HG02798 (cell line): ENCODE data around the gene CDK19.
"Not testable (repeated sequence)": the region's sequence is repeated elsewhere in the genome, so short reads cannot be mapped to it uniquely, and the experiment has no call there.

ENCODE experiments used
- ATAC-seq: cut with Tn5 transposase; IDR thresholded peaks from one replicate; pipeline ENCODE4 v1.9.1; 2021; ENCODE audit warnings: mild to moderate bottlenecking; ENCODE audit not compliant: unreplicated experiment, poor library complexity

Gene CDK19

GRCh38 chr6:110814102-110815014 lies 911 bp downstream of the CDK19 start:
- ATAC-seq: peak; percentile 18

DNA sequence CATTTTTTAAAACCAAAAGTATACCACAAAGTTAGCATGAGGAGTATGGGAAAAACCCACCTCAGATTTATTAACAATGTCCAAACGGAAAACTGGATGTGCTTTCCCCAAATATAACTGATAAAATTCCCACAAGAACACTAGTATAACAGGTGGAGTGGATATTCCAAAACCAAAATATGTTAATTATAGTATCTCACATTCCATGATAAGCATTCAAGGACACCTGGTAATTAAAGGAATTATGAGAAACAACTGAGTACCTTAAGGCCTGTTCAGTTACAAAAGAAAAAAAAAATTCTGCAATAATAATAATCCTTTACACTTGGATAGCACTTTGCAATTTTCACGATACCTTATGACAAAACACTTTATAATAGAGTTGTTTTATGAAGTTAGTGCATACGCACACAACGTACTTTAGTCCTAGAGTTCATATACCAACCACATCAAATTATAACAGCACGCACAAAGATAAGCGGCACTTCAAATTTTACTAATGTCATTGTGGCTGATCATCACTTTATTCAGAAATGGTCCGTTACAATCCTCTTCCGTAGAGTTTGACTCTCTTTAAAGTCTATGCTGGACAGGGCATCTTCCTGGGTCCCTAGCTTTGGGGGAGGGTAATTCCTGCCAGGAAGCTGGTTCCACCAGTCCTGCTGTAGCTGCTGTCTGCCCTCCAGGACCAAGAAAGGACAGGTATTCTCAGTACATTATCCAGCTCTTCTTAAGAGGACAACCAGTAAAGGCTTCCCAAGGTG lies 1.7 kb downstream of the CDK19 start:
- no peak for ATAC-seq

DNA sequence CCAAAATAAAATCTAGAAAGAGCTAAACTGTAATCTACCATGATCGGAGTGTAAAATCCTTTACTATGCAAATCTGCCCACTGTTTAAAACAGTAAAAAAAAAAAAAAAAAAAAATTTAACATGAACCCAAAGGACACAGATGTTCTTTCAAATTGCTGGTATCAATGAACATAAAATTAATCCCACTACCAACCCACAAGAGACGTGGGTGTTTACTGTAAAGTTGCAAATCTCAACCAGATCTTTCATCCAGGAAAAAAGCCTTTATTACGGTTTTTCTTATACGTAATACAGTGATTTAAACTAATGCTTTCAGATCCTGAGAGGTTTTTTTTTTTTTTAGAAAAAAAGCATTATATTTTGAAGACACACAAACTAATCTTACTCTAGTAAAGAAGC lies 2.5 kb downstream of the CDK19 start:
- no peak for ATAC-seq

DNA sequence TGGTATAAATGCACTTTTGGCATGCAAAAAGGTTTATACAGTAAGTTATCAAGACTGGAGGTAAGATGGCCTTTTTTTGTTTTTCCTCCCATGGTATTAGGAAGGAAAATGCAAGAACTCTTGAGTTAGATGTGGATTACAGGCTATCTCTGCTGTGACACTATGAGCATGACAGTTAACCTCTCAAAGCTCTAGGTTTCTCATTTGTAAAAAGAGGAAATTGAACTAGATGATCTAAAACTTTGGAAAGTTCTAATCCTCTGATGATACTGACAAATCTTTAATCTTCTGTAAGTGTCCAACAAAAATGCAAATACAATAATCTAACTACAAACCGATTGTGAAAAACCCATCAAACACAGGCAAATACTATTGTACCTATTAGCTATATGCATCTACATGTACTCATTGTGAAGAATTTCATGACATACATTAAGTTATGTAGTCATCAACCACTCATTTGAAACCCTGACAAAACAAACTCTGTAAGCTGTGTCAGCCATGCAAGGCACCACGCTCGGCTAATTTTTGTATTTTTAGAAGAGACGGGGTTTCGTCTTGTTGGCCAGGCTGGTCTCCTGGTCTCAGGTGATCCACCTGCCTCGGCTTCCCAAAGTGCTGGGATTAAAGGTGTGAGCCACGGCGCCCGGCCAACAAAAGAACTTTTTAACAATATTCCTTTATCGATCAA lies 4.2 kb downstream of the CDK19 start:
- no peak for ATAC-seq

DNA sequence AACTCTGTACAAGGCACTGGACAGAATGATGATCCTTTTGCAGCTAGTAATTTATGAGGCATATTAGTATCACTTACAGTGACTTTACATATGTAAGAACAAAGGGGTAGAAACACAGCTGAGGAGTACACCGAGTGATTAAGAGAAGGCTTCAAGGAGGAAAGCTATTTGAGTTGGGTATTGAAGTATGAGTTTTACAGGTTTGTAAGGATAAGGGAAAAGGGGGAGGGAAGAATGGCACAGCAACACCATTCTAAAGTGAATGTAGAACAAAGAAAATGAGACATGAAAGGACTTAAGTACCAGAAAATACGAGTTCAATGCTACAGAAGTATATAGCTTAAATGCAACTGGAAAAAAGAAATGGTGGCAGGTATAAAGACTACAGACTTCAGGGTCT lies 5.5 kb downstream of the CDK19 start:
- ATAC-seq: no peak

- ATAC-seq: not testable (repeated sequence)
Measured at GRCh38 chr6:110802175-110802574, 13.1 kb downstream of the CDK19 start.

GRCh38 chr6:110800839-110801196 lies 14.5 kb downstream of the CDK19 start:
- no peak for ATAC-seq

- ATAC-seq: no peak
Measured at GRCh38 chr6:110800196-110800838, 15.0 kb downstream of the CDK19 start.

DNA sequence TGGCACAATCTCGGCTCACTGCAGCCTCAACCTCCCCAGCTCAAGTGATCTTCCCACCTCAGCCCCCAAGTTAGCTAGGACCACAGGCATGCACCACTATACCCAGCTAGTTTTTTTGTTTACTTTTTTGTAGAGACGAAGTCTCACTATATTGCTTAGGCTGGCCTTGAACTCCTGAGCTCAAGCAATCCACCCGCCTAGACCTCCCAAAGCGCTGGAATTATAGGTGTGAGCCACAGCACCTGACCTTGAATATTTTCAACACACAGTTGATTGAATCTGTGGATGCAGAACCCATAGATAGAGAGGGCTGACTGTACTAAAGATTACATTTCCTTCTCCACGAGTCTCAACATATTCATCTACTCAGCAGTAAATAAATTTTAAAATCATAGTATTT lies 15.6 kb downstream of the CDK19 start:
- no peak for ATAC-seq

DNA sequence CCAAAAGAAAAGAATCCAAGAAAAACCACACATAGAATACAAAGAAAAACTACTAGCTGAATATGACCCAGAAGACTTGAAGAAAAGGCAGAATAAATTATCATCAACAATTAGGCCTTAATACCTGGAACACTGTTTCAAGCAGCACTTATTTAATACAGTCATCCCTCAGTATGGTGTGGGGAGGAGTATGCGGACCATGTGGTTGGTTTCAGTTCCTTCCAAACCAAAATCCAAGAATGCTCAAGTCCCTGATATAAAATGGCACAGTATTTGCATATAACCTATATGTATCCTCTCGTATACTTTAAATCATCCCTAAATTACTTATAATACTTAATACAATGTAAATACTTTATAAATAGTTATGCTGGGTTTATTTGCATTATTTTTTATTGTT lies 16.1 kb downstream of the CDK19 start:
- ATAC-seq: no peak

GRCh38 chr6:110795271-110795670 lies 20.0 kb downstream of the CDK19 start:
- ATAC-seq: no peak

DNA sequence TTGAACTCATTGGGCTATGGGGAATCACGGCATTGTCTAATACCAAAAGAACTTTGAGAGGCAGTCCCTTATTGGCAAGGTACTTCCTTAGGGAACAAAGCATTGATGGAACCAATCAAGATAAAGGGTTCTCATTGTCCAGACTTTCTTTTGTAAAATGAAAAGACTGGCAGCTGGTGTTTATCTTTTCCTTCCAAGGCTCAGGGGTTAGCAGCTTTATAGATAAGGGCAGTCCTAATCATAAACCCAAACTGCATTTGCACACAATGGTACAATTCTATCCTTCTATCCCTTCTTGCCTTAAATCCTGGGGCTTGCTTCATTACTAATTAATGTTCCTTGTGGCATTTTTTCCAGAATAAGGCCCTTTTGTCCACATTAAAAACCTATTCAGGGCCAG lies 28.6 kb downstream of the CDK19 start:
- no peak for ATAC-seq

DNA sequence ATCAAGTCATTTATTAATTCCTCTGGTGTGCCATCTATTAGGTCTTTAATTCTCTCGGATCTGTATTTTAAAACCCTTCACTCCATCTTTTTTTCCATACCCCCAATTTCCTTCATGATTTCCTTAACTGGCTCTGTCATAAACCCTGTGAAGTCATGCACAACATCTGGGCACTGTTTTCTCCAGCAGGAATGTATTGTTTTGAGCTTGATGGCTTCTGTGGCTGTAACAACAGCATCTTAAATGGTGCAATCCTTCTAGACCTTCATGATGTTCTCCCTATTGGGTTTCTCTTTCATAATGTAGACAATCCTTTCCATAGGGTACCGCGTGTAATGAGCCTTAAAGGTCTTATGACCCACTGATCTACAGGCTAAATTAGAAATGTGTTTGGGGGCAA lies 29.0 kb downstream of the CDK19 start:
- ATAC-seq: no peak

GRCh38 chr6:110784610-110784979 lies 30.7 kb downstream of the CDK19 start:
- ATAC-seq: no peak

DNA sequence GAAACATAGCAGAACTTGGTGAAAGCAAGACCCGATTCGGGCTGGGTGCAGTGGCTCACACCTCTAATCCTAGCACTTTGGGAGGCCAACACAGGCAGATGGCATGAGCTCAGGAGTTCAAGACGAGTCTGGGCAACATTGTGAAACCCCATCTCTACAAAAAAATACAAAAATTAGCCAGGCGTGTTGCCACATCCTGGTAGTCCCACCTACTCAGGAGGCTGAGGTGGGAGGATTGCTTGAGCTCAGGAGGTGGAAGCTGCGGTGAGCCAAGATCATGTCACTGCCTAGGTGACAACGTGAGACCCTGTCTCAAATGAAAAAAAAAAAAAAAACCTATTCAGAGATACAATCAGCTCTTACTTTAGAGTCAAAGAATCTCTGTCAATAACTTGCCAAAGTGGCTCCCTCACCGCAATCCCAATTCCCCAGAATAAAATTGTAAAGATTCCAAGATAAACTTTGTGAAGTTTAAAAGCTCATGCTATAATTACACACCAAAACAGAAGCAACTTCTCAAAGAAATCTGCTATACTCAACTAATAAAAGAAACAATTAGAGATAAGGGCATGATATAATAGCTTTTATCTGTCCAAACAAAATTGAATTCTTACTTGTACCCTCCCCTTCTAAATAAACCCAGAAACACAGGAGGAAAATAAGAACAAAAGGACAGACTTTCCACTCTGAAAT lies 33.6 kb downstream of the CDK19 start:
- no peak for ATAC-seq

DNA sequence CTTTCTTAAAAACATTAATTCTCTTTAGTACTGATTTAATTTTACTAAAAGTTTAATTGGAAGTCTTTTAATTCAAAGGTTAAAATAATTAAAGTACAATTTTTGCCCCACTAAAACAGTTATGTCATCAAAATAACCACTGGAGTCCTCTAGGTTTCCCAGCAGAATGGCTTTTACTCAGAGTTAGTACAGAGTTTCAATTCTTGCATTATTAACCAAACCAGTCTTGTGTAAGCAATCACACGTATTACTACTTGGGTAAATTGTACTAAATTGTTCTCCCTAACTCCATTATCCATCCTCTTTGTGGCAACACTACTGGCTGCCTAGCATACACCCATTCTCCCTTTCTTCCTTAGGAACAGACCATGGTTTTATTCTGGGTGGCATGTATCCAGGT lies 36.9 kb downstream of the CDK19 start:
- ATAC-seq: no peak

GRCh38 chr6:110777636-110778035 lies 37.6 kb downstream of the CDK19 start:
- no peak for ATAC-seq

GRCh38 chr6:110776413-110776812 lies 38.9 kb downstream of the CDK19 start:
- ATAC-seq: no peak

- no peak for ATAC-seq
Measured at GRCh38 chr6:110769923-110770322, 45.3 kb downstream of the CDK19 start.

GRCh38 chr6:110768057-110768456 lies 47.2 kb downstream of the CDK19 start:
- no peak for ATAC-seq
